HG02884 (cell line): ENCODE data around the gene PLCL2.

Source experiments
- ATAC-seq: cut with Tn5 transposase; IDR thresholded peaks from one replicate; pipeline ENCODE4 v1.9.1; 2021; ENCODE audit warnings: mild to moderate bottlenecking, moderate library complexity; ENCODE audit not compliant: unreplicated experiment

The PLCL2 gene

GRCh38 chr3:17138246-17139039 lies 253.7 kb downstream of the PLCL2 start:
- no peak for ATAC-seq
